CD4-positive, alpha-beta T cell treated with Interleukin-4 for 4 hours (primary cell): ENCODE measurements around the gene TTF1.

ENCODE experiments used
- DNase-seq: peaks from one replicate; pipeline ENCODE4 v3.0.0-alpha.2; 2020

TTF1 gene

DNA sequence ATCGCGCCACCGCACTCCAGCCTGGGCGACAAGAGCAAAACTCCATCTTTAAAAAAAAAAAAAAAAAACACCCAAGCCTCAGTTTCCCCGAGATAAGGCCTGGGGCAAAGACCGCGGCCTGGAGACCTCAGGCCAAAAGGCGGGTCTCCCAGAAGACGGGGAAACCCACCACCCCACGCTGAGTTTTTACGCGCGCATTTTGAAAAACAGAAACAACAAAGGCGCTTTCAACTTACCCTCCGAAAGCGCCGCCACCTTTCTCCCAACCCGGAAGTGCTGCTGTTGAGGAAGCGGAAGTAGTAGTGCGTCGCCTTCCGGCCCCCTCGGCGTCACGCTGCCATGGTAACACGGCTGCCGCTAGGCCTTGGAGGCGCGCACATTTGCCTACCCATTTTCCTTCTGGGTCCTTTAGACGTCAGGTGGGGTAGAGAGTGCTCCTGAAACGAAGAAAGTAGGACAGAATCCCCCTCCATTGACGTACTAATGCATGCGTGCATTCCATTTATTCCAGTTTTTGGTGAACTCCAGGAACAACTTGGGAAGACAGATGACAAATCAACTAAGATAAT lies at the start of gene TTF1:
Gene TTF1, minus strand, starts transcription at position 287 of the 569 bp plus-strand sequence. CDS start 4,019 bp downstream, outside the sequence.
- DNase-seq = peak; percentile 91

GRCh38 chr9:132456241-132456640 lies 49.6 kb upstream of the TTF1 start:
- no peak for DNase-seq

DNA sequence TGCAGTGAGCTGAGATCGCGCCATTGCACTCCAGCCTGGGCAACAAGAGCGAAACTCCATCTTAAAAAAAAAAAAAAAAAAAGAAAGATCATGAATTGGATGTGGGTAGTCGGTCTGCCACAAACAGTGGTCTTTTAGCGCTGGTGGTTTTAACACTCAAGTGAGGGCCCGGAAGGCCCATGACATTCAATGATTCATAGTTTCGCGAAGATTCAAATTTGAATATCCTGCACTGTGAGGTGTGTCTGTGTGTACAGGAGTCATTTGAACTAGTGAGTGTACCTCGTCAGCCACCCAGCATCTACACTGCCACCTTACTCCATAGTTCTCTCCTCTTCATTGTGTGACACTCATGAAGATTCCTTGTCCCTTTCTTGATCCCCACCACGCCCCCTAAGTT lies 44.6 kb upstream of the TTF1 start:
- DNase-seq = peak; percentile 48

GRCh38 chr9:132447902-132448301 lies 41.3 kb upstream of the TTF1 start:
- DNase-seq = no peak

DNA sequence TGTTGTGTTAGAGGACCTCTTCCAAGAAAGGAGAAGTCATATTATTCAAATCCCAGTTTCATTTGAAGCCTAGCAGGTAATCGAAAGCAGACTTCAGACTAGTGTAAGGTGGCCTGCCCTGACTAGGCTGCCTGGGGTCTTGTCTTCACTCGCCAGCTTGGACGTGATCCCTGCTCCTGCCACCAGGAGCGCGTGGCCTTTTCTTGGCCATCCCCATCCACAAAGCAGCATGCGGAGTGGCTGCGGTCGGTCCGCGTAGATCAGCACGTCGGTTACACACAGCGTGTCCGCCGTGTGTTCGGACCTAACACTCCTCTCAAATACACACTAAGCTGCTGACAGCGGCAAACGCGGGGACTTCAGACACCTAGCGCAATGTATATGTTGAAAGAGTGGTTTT lies 40.7 kb upstream of the TTF1 start:
- DNase-seq = no peak

GRCh38 chr9:132446887-132447286 lies 40.2 kb upstream of the TTF1 start:
- no peak for DNase-seq

DNA sequence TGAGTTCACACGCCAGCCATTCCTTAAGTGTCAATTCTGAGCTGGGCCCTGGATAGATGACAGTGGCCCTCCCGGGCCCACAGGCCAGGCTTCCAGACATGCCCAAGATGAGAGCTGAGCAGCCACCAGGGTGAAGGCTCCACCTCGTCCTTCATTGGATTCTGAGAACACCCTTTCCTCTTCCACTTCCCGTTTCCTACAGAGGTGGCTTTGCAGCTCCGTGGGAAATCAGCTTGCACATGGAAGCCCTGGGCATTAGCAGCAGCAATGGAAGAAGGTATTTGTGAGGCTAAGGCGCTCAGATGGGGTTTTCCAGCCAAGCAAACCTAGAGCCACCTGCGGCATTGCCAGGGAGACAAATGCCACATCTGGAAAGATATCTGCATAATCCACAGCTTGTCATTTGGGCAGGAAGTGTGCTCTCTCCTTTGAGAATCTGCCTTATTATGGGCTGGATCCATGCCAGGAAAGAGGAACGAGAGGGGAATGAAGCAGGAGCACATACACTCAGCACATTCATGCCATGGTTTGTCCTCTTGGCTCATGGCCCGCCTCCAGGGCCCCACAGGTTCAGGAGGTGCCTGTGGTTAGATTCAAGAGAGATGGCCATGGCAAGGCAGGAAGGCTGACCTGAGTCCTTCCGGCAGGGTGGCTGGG lies 37.4 kb upstream of the TTF1 start:
- DNase-seq = no peak

DNA sequence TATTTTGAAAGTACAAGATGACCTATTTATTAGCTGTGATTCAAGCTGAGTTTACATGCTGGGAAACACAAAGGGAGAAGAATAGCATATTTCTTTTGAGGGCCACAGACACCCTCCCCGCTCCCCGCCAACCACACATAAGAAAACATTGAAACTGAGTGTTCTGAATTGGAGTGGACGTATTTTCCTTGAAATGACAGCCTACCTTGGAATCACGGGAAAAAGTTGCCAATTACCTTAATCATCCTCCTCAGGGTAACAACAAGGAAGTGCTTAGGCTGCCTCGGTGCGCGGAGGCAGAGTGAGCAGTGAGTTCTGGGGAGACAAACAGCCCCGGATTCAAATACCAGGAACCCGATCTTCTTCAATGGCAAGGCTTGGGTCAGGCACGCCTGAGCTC lies 34.8 kb upstream of the TTF1 start:
- no peak for DNase-seq

DNA sequence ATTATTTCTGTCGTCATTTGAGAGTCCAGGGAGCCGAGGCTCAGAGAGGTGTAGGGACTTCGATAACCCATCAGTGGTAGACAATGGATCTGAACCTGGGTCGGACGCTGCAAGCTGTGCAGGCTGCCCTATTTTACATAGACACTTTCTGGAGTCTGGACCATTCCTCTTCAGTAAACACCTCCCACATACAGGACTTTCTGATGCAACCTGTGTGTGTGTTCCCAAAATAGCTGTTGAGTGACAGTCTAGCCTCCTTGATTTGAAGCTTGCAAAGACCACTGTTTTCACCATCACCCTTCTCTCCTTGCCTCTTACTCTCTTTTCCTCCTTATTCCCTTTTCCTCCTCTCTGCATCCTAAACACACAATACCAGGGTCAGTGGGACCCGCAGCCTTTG lies 34.1 kb upstream of the TTF1 start:
- DNase-seq = no peak

DNA sequence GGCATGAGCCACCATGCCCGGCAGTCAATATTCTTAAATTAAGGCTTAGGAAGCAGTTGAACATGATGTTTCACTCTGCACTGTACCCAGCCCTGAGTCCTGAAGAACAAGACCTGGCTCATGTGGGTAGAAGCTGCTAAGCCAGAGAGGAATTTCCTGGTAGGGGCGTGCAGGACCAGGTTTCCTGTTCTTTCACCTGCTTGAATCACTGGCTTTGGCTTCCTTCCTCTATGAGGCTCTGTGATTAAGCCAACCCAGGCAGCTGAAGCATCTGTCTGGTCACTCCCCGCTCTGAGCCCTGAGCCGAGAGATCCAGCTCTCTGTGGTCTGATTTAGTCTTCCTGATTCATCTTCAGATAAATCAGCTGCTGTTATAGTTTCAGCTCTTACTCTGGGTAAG lies 32.5 kb upstream of the TTF1 start:
- no peak for DNase-seq

GRCh38 chr9:132434881-132435280 lies 28.2 kb upstream of the TTF1 start:
- DNase-seq = no peak

GRCh38 chr9:132430998-132431397 lies 24.4 kb upstream of the TTF1 start:
- no peak for DNase-seq

- no peak for DNase-seq
Observed at GRCh38 chr9:132426639-132427414, 20.2 kb upstream of the TTF1 start.

- DNase-seq = no peak
Observed at GRCh38 chr9:132425675-132426062, 19.0 kb upstream of the TTF1 start.

DNA sequence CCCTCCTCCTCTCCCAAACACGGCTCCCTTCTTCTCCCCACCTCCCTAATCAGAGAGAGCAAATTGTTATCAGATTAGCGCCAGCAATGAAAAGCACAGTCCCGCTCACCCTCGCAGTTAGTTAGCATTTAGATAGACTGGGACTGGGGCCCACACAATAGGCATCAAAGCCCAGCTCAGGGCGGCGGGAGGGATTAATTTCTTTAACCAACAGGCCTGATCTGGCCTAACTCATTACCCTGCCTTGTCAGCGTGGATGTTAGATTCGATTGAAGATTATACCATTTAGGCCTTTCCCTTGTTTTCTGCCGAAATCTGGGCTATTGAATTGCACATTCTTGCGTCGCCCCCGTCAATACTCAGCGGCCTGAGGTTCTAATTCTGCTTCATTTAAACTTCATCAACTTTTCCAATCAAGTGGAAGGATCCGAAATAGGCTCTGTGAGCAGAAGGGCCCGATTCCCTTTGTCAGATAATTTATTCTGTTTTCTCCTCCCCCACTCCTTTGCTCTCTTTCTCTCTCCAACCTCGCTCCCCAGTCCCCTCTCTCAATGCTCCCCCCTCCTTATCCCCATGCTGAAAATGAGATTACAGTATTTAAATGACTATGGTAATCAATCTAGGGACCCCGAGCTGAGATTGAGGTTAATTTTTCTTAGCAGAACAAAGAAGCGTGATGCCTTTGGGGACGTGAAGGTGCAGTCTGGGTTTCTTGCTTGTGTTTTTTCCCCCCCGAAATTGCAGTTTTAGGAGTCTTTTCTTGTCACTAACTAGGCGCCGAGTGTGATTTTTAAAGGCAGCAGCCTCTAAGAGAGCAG lies 18.4 kb upstream of the TTF1 start:
- DNase-seq = no peak

GRCh38 chr9:132423503-132423902 lies 16.9 kb upstream of the TTF1 start:
- DNase-seq = no peak

- no peak for DNase-seq
Observed at GRCh38 chr9:132422574-132422973, 15.9 kb upstream of the TTF1 start.

DNA sequence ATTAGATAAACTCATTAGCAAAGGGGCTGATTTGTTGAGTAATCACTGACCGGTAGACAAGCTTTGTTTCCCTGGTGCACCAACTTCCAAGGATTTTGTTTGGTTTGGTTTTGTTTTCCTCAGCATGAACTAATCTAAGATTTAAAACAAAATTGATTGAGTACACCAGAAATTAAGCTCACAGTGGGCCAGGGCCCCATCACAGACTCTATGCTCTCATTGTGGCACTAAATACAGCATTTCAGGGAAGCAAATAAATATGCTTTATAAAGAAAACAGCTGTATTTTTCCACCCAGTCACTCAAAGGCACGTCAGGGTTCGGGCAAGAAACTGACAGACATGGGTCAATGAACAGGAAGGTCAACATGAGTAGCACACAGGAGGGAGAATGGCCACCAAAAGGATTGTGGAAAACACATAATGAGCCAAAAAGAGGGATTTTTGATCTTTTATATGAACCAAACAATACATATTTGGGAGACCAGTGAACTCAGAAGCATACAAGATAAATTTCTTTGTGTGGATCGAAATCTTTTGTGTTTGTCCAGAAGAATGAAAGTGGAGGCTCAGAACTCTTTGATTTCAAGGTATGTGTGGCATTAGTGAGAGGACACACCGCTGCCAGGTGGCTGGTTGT lies 12.2 kb upstream of the TTF1 start:
- no peak for DNase-seq

- DNase-seq = no peak
Observed at GRCh38 chr9:132415181-132415580, 8.5 kb upstream of the TTF1 start.

GRCh38 chr9:132414731-132415130 lies 8.1 kb upstream of the TTF1 start:
- DNase-seq = no peak

- no peak for DNase-seq
Observed at GRCh38 chr9:132413926-132414325, 7.3 kb upstream of the TTF1 start.

DNA sequence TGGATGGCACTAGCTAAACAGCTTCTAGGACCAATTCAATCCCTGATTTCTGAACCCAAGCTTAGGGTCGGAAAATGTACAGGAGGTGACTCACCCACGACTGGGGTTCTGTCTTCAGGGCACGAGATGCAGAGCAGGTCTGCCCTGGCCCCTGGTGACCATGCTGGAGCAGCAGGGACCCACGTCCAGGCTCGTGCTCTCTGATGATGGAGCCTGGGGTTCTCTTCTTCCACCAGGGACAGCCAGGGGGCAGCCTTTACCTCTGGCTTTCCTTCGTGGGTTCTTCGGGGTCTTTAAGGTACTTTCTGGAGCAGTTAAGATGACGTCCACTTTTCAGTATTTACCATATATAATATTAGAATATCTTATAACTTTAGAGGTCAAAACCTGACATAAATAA lies 5.4 kb upstream of the TTF1 start:
- DNase-seq = no peak

- DNase-seq = peak; percentile 61
Observed at GRCh38 chr9:132411091-132411508, 4.5 kb upstream of the TTF1 start.
